ENCODE data around the gene DPEP2.
"Not testable (repeated sequence)": the region's sequence is repeated elsewhere in the genome, so short reads cannot be mapped to it uniquely, and the experiment has no call there.

The DPEP2 gene

DNA sequence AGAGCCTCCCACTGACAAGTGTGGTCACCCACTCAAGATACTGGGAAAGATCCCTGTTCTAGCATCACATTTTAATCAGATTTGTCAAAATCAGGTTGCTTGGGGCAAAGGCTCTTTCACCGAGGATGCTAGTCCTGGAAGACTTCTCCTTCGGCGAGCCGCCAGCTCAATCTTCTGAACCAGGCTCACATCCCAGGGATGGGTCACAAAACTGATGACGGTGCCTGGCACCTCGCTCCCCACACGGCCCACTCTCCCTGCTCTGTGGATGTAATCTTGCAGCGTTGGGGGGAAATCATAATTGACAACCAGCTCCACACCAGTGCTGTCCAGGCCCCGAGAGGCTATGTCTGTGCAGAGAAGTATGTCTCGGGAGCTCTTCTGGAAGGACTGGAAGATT is 22.2 kb upstream of the DPEP2 start:
- H3K4me3 ChIP-seq (ENCODE audit: low read depth, low read length), result no peak overlapping the region
- TF ChIP-seq, protein P1, sequence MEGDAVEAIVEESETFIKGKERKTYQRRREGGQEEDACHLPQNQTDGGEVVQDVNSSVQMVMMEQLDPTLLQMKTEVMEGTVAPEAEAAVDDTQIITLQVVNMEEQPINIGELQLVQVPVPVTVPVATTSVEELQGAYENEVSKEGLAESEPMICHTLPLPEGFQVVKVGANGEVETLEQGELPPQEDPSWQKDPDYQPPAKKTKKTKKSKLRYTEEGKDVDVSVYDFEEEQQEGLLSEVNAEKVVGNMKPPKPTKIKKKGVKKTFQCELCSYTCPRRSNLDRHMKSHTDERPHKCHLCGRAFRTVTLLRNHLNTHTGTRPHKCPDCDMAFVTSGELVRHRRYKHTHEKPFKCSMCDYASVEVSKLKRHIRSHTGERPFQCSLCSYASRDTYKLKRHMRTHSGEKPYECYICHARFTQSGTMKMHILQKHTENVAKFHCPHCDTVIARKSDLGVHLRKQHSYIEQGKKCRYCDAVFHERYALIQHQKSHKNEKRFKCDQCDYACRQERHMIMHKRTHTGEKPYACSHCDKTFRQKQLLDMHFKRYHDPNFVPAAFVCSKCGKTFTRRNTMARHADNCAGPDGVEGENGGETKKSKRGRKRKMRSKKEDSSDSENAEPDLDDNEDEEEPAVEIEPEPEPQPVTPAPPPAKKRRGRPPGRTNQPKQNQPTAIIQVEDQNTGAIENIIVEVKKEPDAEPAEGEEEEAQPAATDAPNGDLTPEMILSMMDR (IDR thresholded peaks at IDR 0.05; ENCODE audit: low read depth, low read length), result no peak

DNA sequence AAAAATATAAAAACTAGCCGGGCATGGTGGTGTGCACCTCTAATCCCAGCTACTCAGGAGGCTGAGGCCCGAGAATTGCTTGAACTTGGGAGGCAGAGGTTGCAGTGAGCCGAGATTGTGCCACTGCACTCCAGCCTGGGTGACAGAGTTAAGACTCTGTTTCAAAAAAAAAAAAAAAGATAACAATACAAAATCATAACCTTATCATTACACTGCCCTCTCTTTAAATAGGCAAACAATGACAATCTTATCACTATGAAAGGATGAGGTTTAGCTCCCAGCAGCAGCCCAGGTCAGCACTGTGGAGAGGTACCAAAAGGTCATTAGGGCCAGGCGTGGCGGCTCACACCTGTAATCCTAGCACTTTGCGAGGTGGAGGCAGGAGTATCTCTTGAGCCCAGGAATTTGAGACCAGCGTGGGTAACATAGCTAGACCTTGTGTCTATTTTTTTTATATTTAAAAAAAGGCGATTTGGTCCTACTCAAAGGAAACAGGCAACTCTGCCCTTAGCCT is 19.9 kb upstream of the DPEP2 start:
- no peak overlapping the region for H3K4me3 ChIP-seq (ENCODE audit: low read depth, low read length)
- TF ChIP-seq, protein P1 (IDR thresholded peaks at IDR 0.05; ENCODE audit: low read depth, low read length), result no peak

DNA sequence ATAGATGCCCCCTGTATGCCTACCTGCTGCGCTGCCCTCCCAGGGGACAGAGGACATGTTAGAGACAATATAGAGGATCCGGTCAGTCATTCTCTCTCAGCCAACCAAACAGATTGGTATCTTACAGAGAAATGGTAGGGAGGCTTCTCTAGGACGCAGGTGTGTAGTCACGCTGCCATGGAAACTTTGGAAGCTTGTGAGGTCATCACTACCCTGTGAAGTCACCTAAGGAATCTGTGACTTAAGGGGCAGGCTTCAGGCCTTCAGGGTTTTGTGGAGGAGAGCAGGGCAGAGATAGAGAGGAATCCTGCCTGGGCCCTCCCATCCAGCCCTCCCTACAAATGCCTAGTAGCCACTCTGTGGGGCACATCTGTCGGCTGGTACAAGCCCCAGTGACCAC is 16.4 kb upstream of the DPEP2 start, which contains the start of gene DPEP2NB:
Gene DPEP2NB (minus strand): TSS at position 231 of the 400 bp plus-strand sequence. CDS start 141 bp downstream, at position 90.
- H3K4me3 ChIP-seq (ENCODE audit: low read depth, low read length), result no peak within 1 kb of the TSS
- TF ChIP-seq, protein P1 (IDR thresholded peaks at IDR 0.05; ENCODE audit: low read depth, low read length), result no peak

DNA sequence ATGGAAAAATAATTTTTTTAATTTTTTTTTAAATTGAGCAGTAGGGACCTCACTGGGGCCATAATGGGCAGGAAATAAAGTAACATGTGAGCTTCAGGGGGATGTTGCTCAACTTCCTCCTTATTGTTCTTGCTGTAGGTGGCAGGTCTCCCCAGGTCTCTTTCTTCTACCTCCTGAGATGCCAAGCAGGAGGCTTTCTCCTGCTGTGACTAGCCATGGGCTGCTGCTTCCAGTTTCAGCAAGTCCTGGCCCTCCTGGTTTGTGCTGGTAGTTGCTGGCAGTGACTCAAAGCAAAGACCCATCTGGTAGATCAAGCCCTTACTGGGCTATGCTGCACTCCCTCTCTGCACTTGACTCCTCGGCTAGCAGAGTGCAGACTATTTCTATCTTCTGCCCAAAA is 14.2 kb upstream of the DPEP2 start:
- TF ChIP-seq, protein P1 (IDR thresholded peaks at IDR 0.05; ENCODE audit: low read depth, low read length), result no peak
- no peak overlapping the region for H3K4me3 ChIP-seq (ENCODE audit: low read depth, low read length)

DNA sequence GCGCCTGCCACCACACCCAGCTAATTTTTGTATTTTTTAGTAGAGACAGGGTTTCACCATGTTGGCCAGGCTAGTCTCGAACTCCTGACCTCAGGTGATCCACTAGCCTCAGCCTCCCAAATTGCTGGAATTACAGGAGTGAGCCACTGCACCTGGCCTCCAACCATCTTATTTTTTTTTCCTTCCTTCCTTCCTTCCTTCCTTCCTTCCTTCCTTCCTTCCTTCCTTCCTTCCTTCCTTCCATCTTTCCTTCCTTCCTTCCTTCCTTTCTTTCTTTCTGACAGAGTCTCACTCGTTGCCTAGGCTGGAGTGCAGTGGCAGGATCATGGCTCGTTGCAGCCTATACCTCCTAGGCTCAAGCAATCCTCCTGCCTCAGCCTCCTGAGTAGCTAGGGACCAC is 10.6 kb upstream of the DPEP2 start:
- H3K4me3 ChIP-seq (ENCODE audit: low read depth, low read length), result not testable (repeated sequence)

DNA sequence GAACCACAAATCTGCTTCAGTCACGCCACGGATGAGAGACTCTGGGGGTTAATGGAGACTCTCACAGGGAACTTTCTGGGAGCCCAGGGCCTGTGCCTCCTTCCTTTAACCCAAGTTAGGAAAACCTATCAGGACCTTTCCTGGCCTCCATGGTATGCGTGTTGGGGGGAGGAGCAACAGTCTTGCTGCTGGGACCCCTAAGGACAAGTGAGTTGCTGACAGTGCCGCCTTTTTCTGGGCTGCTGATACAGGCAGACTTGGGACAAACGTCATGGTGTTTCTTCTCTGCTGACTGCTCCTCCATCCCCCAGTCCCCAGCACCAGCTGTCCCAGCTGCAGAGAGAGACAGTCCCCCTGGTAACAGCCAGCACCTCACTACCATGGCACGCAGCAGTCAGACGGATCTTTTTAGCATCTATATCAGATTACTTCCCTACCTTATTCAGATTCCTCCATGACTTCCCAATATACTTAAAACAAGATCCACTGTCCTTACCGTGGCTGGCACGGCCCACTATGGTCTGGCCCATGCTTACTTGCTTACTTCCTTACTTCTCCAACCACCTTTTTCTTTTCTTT is 10.0 kb upstream of the DPEP2 start:
- H3K4me3 ChIP-seq (ENCODE audit: low read depth, low read length), result no peak overlapping the region
- TF ChIP-seq, protein P1 (IDR thresholded peaks at IDR 0.05; ENCODE audit: low read depth, low read length), result no peak

DNA sequence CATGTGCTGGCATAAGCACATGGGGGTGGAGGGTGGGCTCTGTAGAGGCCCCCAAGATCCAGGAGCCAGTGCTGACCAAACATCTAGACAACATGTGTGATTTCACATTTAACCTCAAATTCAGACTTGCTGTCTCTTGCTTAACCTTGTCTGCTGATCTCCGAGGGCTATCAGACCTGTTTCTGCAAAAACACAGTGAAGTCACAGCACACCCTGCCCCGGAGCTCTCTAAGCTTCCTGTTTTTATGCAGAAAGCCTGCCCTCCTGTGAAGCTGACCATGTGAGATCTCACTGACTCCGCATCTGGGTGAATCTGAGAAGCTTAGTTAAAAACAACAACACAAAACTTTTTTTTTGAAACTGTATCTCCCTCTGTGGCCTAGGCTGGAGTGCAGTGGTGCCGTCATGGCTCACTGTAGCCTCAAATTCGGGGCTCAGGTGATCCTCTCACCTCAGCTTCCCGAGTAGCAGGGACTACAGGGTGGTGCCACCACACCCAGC is 6.6 kb upstream of the DPEP2 start:
- no peak overlapping the region for H3K4me3 ChIP-seq (ENCODE audit: low read depth, low read length)
- TF ChIP-seq, protein P1 (IDR thresholded peaks at IDR 0.05; ENCODE audit: low read depth, low read length), result no peak

DNA sequence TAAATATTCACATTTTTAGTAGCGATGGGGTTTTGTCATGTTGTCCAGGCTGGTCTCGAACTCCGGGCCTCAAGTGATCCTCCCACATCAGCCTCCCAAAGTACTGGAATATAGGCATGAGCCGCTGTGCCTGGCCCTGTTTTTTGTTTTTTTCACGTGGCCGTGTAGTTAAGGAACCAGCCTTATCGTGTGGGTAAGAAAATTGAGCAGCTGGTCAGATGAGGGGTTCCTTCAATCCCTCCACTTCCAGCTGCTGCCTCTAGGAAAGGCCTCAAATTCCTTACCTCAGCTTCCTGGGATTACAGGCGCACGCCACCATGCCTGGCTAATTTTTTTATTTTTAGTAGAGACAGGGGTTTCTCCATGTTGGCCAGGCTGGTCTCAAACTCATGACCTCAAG is 5.9 kb upstream of the DPEP2 start:
- no peak overlapping the region for H3K4me3 ChIP-seq (ENCODE audit: low read depth, low read length)
- TF ChIP-seq, protein P1 (IDR thresholded peaks at IDR 0.05; ENCODE audit: low read depth, low read length), result no peak
